Adrenal gland (tissue), 12 donors: Measurements from ENCODE around the gene COMMD4. TPM values are rescaled to one million over a fixed set of nuclear protein-coding genes. Genes with fewer than 3 reads are reported as not detected.

Experiments used
- microRNA counts, 2 donors: library from miRNA; unstranded; fragments of <30 nt; microRNA quantifications; one replicate each; lab custom pipeline; 2016
- microRNA-seq, 3 donors: library from miRNA; unstranded; fragments of <30 nt; microRNA quantifications; one replicate each; pipeline ENCODE4, GENCODE V29; 2017 to 2020
- polyA plus RNA-seq, 3 donors: library from polyadenylated mRNA; stranded (reverse); fragments of 200-250 nt in 2 of 3; fragments of 350-450 nt in 1 of 3; fragmentation: Illumina TruSeq in 1 of 3; extraction: RNeasy Lipid Tissue Mini Kit (QIAGEN cat#74804) in 1 of 3; gene quantifications; one replicate each; pipeline ENCODE4 v1.2.3, GENCODE V29; 2013 to 2014
- small RNA-seq, 2 donors: library from RNA; depleted of rRNA; stranded (forward); fragments of <200 nt; gene quantifications; one replicate each; pipeline ENCODE3, GENCODE V24; 2016
- total RNA-seq, 9 donors: library from RNA; depleted of rRNA in 4 of 9; stranded (reverse); fragments of >200 nt in 4 of 9; fragments of 120-200 nt in 1 of 9; fragmentation: NEBNext Ultra II Directional in 1 of 9; extraction: Animal tissue kit (Norgen Biotek cat#: 25700) in 1 of 9; gene quantifications; one replicate each; pipeline versions ENCODE4 v1.1.0 to v1.2.4, GENCODE V29; 2013 to 2023
- donor health status: healthy with polysubstance abuse.
- donor health status: Bipolar disorder and iron deficiency.
- donor health status: DM: yes; HTN: yes; CAD: no.
- donor health status: DM: no; HTN: no; CAD: no.
- donor health status: DM: no; HTN: no; CAD: no.
- donor health status: DM: yes; HTN: yes; CAD: no.

The COMMD4 gene
- total and polyA plus RNA-seq, 12 donors: 35.9 to 254 (median 126) TPM

MicroRNAs encoded within 50 kb of the gene (microRNA counts, 767-probe panel; counts per million panel counts)
- microRNA hsa-miR-631 (lab: Ali Mortazavi, UCI): 0 counts per million in 2 donors

Small RNAs within 50 kb of the gene (microRNA-seq; reads per million reads assigned to microRNA genes)
- 0 reads per million in 3 donors for gene MIR631

Small RNAs within 50 kb of the gene (small RNA-seq; reads per million reads assigned to genes)
- gene RN7SL327P: 0 reads per million in 2 donors

Other genes starting within 250 kb of the COMMD4 start
- 10 to 100 TPM; 10.5 to 50.6 (median 31.5) TPM for gene C15orf39, start 134.2 kb upstream of the COMMD4 start, total RNA-seq
- 10 to 100 TPM in 2 of 3 donors, 1 to 10 TPM in 1; 5.6 to 14.2 (median 12.4) TPM for gene C15orf39, start 134.2 kb upstream of the COMMD4 start, polyA plus RNA-seq
- not detected for gene GOLGA6C, start 77.7 kb upstream of the COMMD4 start, total RNA-seq
- gene GOLGA6C, start 77.7 kb upstream of the COMMD4 start, polyA plus RNA-seq: not detected
- under 1 TPM in 2 of 9 donors, not detected in 7; 0.08 to 0.22 TPM for gene GOLGA6D, start 53.2 kb upstream of the COMMD4 start, total RNA-seq
- under 1 TPM in 1 of 3 donors, not detected in 2; 0.15 TPM for gene GOLGA6D, start 53.2 kb upstream of the COMMD4 start, polyA plus RNA-seq
- gene NEIL1, start 11.0 kb downstream of the COMMD4 start, total RNA-seq: 100 to 1,000 TPM in 2 of 9 donors, 10 to 100 TPM in 7; 11.7 to 123 (median 56.8) TPM
- gene NEIL1, start 11.0 kb downstream of the COMMD4 start, polyA plus RNA-seq: 100 to 1,000 TPM in 2 of 3 donors, 1 to 10 TPM in 1; 6.3 to 208 (median 142) TPM
- 100 to 1,000 TPM; 107 to 353 (median 216) TPM for gene MAN2C1, start 32.5 kb downstream of the COMMD4 start, total RNA-seq
- gene MAN2C1, start 32.5 kb downstream of the COMMD4 start, polyA plus RNA-seq: 1,000 to 10,000 TPM in 1 of 3 donors, 100 to 1,000 TPM in 1, 10 to 100 TPM in 1; 46.8 to 1,091 (median 874) TPM
- 10 to 100 TPM; 26.1 to 72.7 (median 33.2) TPM for gene SIN3A, start 115.6 kb downstream of the COMMD4 start, total RNA-seq
- gene SIN3A, start 115.6 kb downstream of the COMMD4 start, polyA plus RNA-seq: 10 to 100 TPM; 11.1 to 22.3 (median 12.8) TPM
- 10 to 100 TPM; 11.7 to 28.5 (median 19.3) TPM for gene PTPN9, start 243.3 kb downstream of the COMMD4 start, total RNA-seq
- 10 to 100 TPM in 1 of 3 donors, 1 to 10 TPM in 2; 5.9 to 20.1 (median 6.1) TPM for gene PTPN9, start 243.3 kb downstream of the COMMD4 start, polyA plus RNA-seq